ENCODE data around the gene NEK1.

- no peak for TF ChIP-seq POLR2A (IDR thresholded peaks at IDR 0.05)
- TF ChIP-seq CTCF (IDR thresholded peaks at IDR 0.05): no peak
These were observed 13.5 kb upstream of the NEK1 start for GRCh38 chr4:169625886-169626285.
